Stimulated activated naive CD8-positive, alpha-beta T cell treated with anti-CD3 and anti-CD28 coated beads, Interleukin-15, amount 100 ng/mL, for 72 hours (primary cell): ENCODE data around the gene AIF1L.
"Not testable (repeated sequence)": the region's sequence is repeated elsewhere in the genome, so short reads cannot be mapped to it uniquely, and the experiment has no call there.

Experiments used
- ATAC-seq: fragments of 150-1000 bp; cut with Tn5 transposase; 2 replicates; pipeline ENCODE4 v1.10.0; 2021; ENCODE audit warnings: mild to moderate bottlenecking, moderate library complexity
- DNase-seq, 2 donors: peaks; one replicate each; pipeline ENCODE4 v3.0.0; 2021 to 2022
- H3K27ac Mint-ChIP-seq, 2 donors: one replicate each; pipeline ENCODE4 v1.8.0; 2022; ENCODE audit warnings: mild to moderate bottlenecking in 2 of 2, mixed read lengths in 2 of 2, moderate library complexity in 2 of 2
- H3K27me3 Mint-ChIP-seq: one replicate; pipeline ENCODE4 v1.8.0; 2022; ENCODE audit warnings: mixed read lengths
- H3K4me1 Mint-ChIP-seq: one replicate; pipeline ENCODE4 v1.8.0; 2022; ENCODE audit warnings: mild to moderate bottlenecking, mixed read lengths
- H3K4me3 Mint-ChIP-seq, 2 donors: one replicate each; pipeline ENCODE4 v1.8.0; 2022; ENCODE audit warnings: mild to moderate bottlenecking in 2 of 2, mixed read lengths in 2 of 2, moderate library complexity in 1 of 2
- H3K9me3 Mint-ChIP-seq, 2 donors: one replicate each; pipeline ENCODE4 v1.8.0; 2022; ENCODE audit warnings: mixed read lengths in 2 of 2

AIF1L gene

GRCh38 chr9:131153595-131153994 is 57.3 kb downstream of the AIF1L start:
- Mint-ChIP-seq H3K27me3 (no peaks in the 10 kb centered on the region), H3K4me1 (peaks cover 27% of the 10 kb centered on the region), H3K27ac (peak overlapping the region in 1 of 2 donors; percentile 57), H3K9me3 (no peaks in the 10 kb centered on the region), H3K4me3 (no peak overlapping the region)
- no peak for DNase-seq
- ATAC-seq = no peak

GRCh38 chr9:131158673-131159072 is 62.3 kb downstream of the AIF1L start:
- not testable (repeated sequence) for H3K4me1 Mint-ChIP-seq, H3K27me3 Mint-ChIP-seq, DNase-seq, H3K4me3 Mint-ChIP-seq, H3K27ac Mint-ChIP-seq, ATAC-seq, H3K9me3 Mint-ChIP-seq

- no peak overlapping the region for H3K4me3 Mint-ChIP-seq
These were observed 64.2 kb downstream of the AIF1L start for GRCh38 chr9:131160416-131161112.

GRCh38 chr9:131161585-131161984 is 65.3 kb downstream of the AIF1L start:
- no peaks in the 10 kb centered on the region for H3K9me3 Mint-ChIP-seq
- H3K27me3 Mint-ChIP-seq = no peaks in the 10 kb centered on the region
- no peaks in the 10 kb centered on the region for H3K4me1 Mint-ChIP-seq
- H3K27ac Mint-ChIP-seq = no peak overlapping the region
- no peak for ATAC-seq
- DNase-seq = no peak
- H3K4me3 Mint-ChIP-seq = no peak overlapping the region

More at GRCh38 chr9:131160416-131161112, 64.2 kb downstream of the AIF1L start:
- DNase-seq (no peak), ATAC-seq (no peak)
- H3K4me1 Mint-ChIP-seq = no peaks in the 10 kb centered on the region
- no peaks in the 10 kb centered on the region for H3K9me3 Mint-ChIP-seq
- no peaks in the 10 kb centered on the region for H3K27me3 Mint-ChIP-seq
- no peak overlapping the region for H3K27ac Mint-ChIP-seq

- no peaks in the 10 kb centered on the region for H3K9me3 Mint-ChIP-seq
- no peaks in the 10 kb centered on the region for H3K27me3 Mint-ChIP-seq
- H3K27ac Mint-ChIP-seq = peak overlapping the region in 1 of 2 donors; percentile 56
- no peak overlapping the region for H3K4me3 Mint-ChIP-seq
- peaks cover 4% of the 10 kb centered on the region for H3K4me1 Mint-ChIP-seq
- DNase-seq (no peak), ATAC-seq (no peak)
These were observed 66.6 kb downstream of the AIF1L start for GRCh38 chr9:131162886-131163285.

- ATAC-seq = no peak
- Mint-ChIP-seq H3K4me1 (peaks cover 6% of the 10 kb centered on the region), H3K27ac (no peak overlapping the region)
These were observed 69.2 kb downstream of the AIF1L start for GRCh38 chr9:131165523-131165922.

GRCh38 chr9:131167146-131167692 is 70.9 kb downstream of the AIF1L start:
- no peak for ATAC-seq

More at GRCh38 chr9:131165523-131165922, 69.2 kb downstream of the AIF1L start:
- Mint-ChIP-seq H3K27me3 (no peaks in the 10 kb centered on the region), H3K4me3 (no peak overlapping the region), H3K9me3 (no peaks in the 10 kb centered on the region)
- DNase-seq = no peak

GRCh38 chr9:131167936-131168335 is 71.6 kb downstream of the AIF1L start:
- Mint-ChIP-seq H3K4me3 (no peak overlapping the region), H3K9me3 (no peaks in the 10 kb centered on the region), H3K27ac (no peak overlapping the region), H3K4me1 (peaks cover 6% of the 10 kb centered on the region), H3K27me3 (no peaks in the 10 kb centered on the region)
- no peak for DNase-seq
- ATAC-seq = no peak

More at GRCh38 chr9:131167146-131167692, 70.9 kb downstream of the AIF1L start:
- Mint-ChIP-seq H3K4me3 (no peak overlapping the region), H3K27me3 (no peaks in the 10 kb centered on the region), H3K9me3 (no peaks in the 10 kb centered on the region), H3K27ac (no peak overlapping the region), H3K4me1 (peaks cover 6% of the 10 kb centered on the region)
- DNase-seq = no peak

- H3K4me3 Mint-ChIP-seq = no peak overlapping the region
- H3K4me1 Mint-ChIP-seq = peaks cover 6% of the 10 kb centered on the region
- peak overlapping the region in 1 of 2 donors; percentile 41 for H3K27ac Mint-ChIP-seq
- H3K9me3 Mint-ChIP-seq = no peaks in the 10 kb centered on the region
- no peaks in the 10 kb centered on the region for H3K27me3 Mint-ChIP-seq
- ATAC-seq = no peak
- no peak for DNase-seq
These were observed 73.4 kb downstream of the AIF1L start for GRCh38 chr9:131169563-131170240.
